ENCODE results near the gene SRPRB.

Gene SRPRB

DNA sequence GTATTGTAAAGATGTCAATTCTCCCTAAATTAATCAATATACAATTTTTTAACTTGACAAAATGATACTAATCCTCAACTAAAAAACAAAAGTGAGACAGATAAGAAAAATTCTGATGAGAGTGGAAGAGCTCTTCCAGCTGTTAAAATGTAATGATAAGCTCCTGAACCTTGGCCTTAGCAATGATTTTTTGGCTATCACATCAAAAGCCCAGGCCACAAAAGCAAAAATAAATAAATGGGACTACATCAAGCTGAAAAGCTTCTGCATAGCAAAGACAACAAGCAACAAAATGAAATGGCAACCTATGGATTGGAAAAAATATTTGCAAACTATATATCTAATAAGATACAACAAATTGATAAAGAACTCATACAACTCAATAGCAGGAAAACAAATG, 24.0 kb upstream of the SRPRB start:
- H3K4me1 ChIP-seq (ENCODE audit: control insufficient read depth in 1 of 2, insufficient read depth in 1 of 2, low read depth in 1 of 2, low read length in 1 of 2), result no peaks in the 10 kb centered on the region
- H3K36me3 ChIP-seq, result no peaks in the 10 kb centered on the region
- TF ChIP-seq, protein P1, sequence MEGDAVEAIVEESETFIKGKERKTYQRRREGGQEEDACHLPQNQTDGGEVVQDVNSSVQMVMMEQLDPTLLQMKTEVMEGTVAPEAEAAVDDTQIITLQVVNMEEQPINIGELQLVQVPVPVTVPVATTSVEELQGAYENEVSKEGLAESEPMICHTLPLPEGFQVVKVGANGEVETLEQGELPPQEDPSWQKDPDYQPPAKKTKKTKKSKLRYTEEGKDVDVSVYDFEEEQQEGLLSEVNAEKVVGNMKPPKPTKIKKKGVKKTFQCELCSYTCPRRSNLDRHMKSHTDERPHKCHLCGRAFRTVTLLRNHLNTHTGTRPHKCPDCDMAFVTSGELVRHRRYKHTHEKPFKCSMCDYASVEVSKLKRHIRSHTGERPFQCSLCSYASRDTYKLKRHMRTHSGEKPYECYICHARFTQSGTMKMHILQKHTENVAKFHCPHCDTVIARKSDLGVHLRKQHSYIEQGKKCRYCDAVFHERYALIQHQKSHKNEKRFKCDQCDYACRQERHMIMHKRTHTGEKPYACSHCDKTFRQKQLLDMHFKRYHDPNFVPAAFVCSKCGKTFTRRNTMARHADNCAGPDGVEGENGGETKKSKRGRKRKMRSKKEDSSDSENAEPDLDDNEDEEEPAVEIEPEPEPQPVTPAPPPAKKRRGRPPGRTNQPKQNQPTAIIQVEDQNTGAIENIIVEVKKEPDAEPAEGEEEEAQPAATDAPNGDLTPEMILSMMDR (IDR thresholded peaks at IDR 0.05), result no peak
- H3K27ac ChIP-seq, result no peak overlapping the region
- H3K9me3 ChIP-seq, result no peaks in the 10 kb centered on the region
- H3K27me3 ChIP-seq, result peaks cover 56% of the 10 kb centered on the region
- no peak overlapping the region for H3K4me3 ChIP-seq (ENCODE audit: low read depth in 1 of 2, low read length in 1 of 2)

DNA sequence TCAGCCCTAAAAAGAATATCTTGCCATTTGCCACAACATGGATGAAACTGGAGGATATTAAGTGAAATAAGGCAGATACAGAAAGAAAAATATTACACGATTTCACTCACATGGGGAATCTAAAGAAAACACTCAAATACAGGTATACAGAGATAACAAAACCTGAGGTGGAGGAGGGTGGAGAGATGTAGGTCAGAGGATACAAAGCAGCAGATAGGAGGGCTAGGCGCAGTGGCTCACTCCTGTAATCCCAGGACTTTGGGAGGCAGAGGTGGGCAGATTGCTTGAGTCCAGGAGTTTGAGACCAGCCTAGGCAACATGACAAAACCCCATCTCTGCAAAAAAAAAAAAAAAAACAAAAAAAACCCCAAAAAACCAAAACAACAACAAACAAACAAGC, 23.2 kb upstream of the SRPRB start:
- Histone ChIP-seq H3K9me3 (no peaks in the 10 kb centered on the region), H3K27ac (no peak overlapping the region), H3K4me1 (ENCODE audit: control insufficient read depth in 1 of 2, insufficient read depth in 1 of 2, low read depth in 1 of 2, low read length in 1 of 2) (no peaks in the 10 kb centered on the region), H3K36me3 (no peaks in the 10 kb centered on the region), H3K27me3 (peaks cover 54% of the 10 kb centered on the region), H3K4me3 (ENCODE audit: low read depth in 1 of 2, low read length in 1 of 2) (no peak overlapping the region)
- TF ChIP-seq, protein P1 (IDR thresholded peaks at IDR 0.05), result no peak

DNA sequence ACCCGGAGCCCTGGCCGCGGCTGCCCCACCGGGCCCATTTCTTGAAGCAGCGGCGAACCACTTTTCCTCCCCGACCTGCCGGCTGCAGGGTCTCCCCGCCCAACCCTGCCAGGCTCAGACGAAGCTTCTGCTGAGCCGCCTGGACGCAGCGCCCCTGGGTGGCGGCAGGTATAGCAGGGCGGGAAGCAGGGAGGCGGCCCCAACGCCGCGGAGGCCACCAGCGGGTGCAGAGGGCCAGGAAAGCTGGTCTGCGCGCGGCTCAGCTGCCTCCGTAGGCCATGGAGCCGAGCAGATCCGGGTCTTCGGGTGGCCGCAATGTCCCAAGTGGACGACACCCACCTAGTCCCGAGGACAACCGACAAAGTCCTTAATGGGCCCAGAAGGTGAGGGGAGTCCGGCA, 21.9 kb upstream of the SRPRB start:
- Histone ChIP-seq H3K4me1 (ENCODE audit: control insufficient read depth in 1 of 2, insufficient read depth in 1 of 2, low read depth in 1 of 2, low read length in 1 of 2) (no peaks in the 10 kb centered on the region), H3K9me3 (no peaks in the 10 kb centered on the region), H3K27ac (no peak overlapping the region), H3K27me3 (peaks cover 43% of the 10 kb centered on the region), H3K4me3 (ENCODE audit: low read depth in 1 of 2, low read length in 1 of 2) (no peak overlapping the region), H3K36me3 (no peaks in the 10 kb centered on the region)
- TF ChIP-seq, protein P1 (IDR thresholded peaks at IDR 0.05), result no peak

DNA sequence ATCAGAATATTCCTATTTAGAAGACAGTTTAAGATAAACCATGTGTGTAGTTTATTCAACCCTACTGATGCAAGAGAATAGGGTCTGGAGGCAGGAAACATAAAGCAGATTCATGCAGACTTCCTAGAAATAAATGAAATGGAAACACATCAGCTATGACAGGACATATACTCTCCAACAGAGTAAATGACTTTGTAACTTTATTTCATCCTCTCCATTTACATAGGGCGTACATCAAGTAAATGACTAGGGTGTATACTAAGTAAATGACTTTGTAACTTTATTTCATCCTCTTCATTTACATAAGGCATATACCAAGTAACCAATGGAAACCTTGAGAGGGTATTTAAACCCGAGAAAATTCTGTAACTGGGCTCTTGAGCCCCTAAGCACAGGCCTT, 17.6 kb upstream of the SRPRB start:
- Histone ChIP-seq H3K9me3 (peaks cover 9% of the 10 kb centered on the region), H3K27ac (no peak overlapping the region), H3K4me3 (ENCODE audit: low read depth in 1 of 2, low read length in 1 of 2) (no peak overlapping the region), H3K4me1 (ENCODE audit: control insufficient read depth in 1 of 2, insufficient read depth in 1 of 2, low read depth in 1 of 2, low read length in 1 of 2) (no peaks in the 10 kb centered on the region), H3K36me3 (no peaks in the 10 kb centered on the region), H3K27me3 (peaks cover 14% of the 10 kb centered on the region)
- TF ChIP-seq, protein P1 (IDR thresholded peaks at IDR 0.05), result no peak

DNA sequence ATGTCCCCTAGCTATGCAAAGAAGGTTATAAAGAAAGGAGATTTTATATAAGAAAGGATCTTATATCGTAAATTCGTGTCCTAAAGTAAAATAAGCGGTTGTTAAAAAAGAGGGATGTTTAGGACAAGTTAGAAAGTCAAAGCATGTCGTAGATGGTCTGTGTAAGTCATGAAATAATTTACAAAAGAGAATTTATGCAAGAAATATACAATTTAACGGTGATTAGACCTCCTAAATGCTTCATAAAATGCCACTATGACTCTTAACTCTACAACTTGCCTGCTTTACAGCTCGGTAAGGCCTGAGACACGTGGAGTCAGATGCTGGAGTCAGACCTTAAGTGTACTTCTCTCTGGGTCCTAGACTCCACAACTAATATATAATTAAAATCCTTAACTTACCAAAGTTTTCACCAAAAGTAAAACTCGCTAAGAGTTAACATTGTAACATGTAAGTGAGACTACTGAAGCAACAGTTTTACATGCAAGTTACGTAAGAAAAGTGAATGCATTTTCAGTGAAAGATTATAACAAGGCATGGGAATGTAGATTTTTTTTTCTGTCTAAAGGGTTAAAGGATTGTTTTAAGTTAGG, 13.3 kb upstream of the SRPRB start:
- no peaks in the 10 kb centered on the region for H3K27me3 ChIP-seq
- H3K4me1 ChIP-seq (ENCODE audit: control insufficient read depth in 1 of 2, insufficient read depth in 1 of 2, low read depth in 1 of 2, low read length in 1 of 2), result no peaks in the 10 kb centered on the region
- peaks cover 9% of the 10 kb centered on the region for H3K9me3 ChIP-seq
- H3K27ac ChIP-seq, result no peak overlapping the region
- H3K36me3 ChIP-seq, result no peaks in the 10 kb centered on the region
- TF ChIP-seq, protein P1 (IDR thresholded peaks at IDR 0.05), result no peak
- H3K4me3 ChIP-seq (ENCODE audit: low read depth in 1 of 2, low read length in 1 of 2), result no peak overlapping the region

All from neutrophil (primary cell).